GM23248 (cell line): ENCODE measurements around the gene HSD17B2. TPM values are rescaled to one million over a fixed set of nuclear protein-coding genes. Genes with fewer than 3 reads are reported as not detected.

Experiments
- DNase-seq: peaks from one replicate; pipeline ENCODE4 v3.0.0-alpha.2; 2015
- H2AFZ ChIP-seq: fragments of 200-600 bp; sonication (generic); 2 replicates; pipeline ENCODE4 v1.6.1; 2016; ENCODE audit warnings: antibody characterized with exemption
- H3F3A ChIP-seq: fragments of 200-600 bp; sonication (generic); 2 replicates; pipeline ENCODE4 v1.6.1; 2016; ENCODE audit warnings: mild to moderate bottlenecking, antibody characterized with exemption, mixed run types; ENCODE audit not compliant: insufficient read depth
- H3K27ac ChIP-seq: fragments of 200-600 bp; sonication (generic); 2 replicates; pipeline ENCODE4 v1.5.1; 2016; ENCODE audit warnings: mild to moderate bottlenecking
- H3K27me3 ChIP-seq: fragments of 200-600 bp; sonication (generic); replicated peaks from 2 replicates; pipeline ENCODE4 v1.6.1; 2016; ENCODE audit warnings: mild to moderate bottlenecking; ENCODE audit not compliant: insufficient read depth
- H3K36me3 ChIP-seq: fragments of 200-600 bp; sonication (generic); 2 replicates; pipeline ENCODE4 v1.6.1; 2016; ENCODE audit warnings: low read depth, mild to moderate bottlenecking
- H3K4me1 ChIP-seq: fragments of 200-600 bp; sonication (generic); 2 replicates; pipeline ENCODE4 v1.6.1; 2016; ENCODE audit warnings: mild to moderate bottlenecking; ENCODE audit not compliant: insufficient read depth
- H3K4me2 ChIP-seq: fragments of 200-600 bp; sonication (generic); one replicate; pipeline ENCODE4 v1.6.1; 2016; ENCODE audit warnings: mild to moderate bottlenecking; ENCODE audit not compliant: unreplicated experiment
- H3K4me3 ChIP-seq: fragments of 200-600 bp; sonication (generic); 2 replicates; pipeline ENCODE4 v1.5.1; 2016; ENCODE audit warnings: mild to moderate bottlenecking
- H3K79me2 ChIP-seq: fragments of 200-600 bp; sonication (generic); 2 replicates; pipeline ENCODE4 v1.6.1; 2016; ENCODE audit warnings: mild to moderate bottlenecking; ENCODE audit not compliant: insufficient read depth
- H3K9ac ChIP-seq: fragments of 200-600 bp; sonication (generic); 2 replicates; pipeline ENCODE4 v1.6.1; 2016; ENCODE audit warnings: mild to moderate bottlenecking
- H3K9me2 ChIP-seq: fragments of 200-600 bp; sonication (generic); 2 replicates; pipeline ENCODE4 v1.6.1; 2016; ENCODE audit warnings: mixed run types, mild to moderate bottlenecking, moderate library complexity; ENCODE audit not compliant: insufficient read depth
- H3K9me3 ChIP-seq: fragments of 200-600 bp; sonication (generic); one replicate; pipeline ENCODE4 v1.6.1; 2017; ENCODE audit warnings: low read depth
- H4K20me1 ChIP-seq: fragments of 200-600 bp; sonication (generic); 2 replicates; pipeline ENCODE4 v1.6.0; 2016; ENCODE audit not compliant: insufficient read depth
- EZH2 ChIP-seq: fragments of 200-600 bp; sonication (generic); IDR thresholded peaks from 2 replicates; pipeline ENCODE4 v1.6.1; 2018; ENCODE audit warnings: antibody characterized with exemption, mild to moderate bottlenecking; ENCODE audit not compliant: insufficient read depth, poor library complexity, severe bottlenecking
- EZH2phosphoT487 ChIP-seq: fragments of 200-600 bp; sonication (generic); IDR thresholded peaks from 2 replicates; pipeline ENCODE4 v1.6.1; 2018; ENCODE audit warnings: antibody characterized with exemption, moderate library complexity, mild to moderate bottlenecking, low read depth; ENCODE audit not compliant: insufficient read depth
- WGBS, 2 experiments: methylation state at CpG; one replicate each; pipeline ENCODE4 v1.1.6; 2015 to 2017; ENCODE audit warnings: low lambda C conversion rate in 2 of 2, low coverage in 1 of 2; ENCODE audit errors: missing lambda C conversion rate in 2 of 2; 5-methylcytosine and 5-hydroxymethylcytosine counted together
- in situ Hi-C: fragments of 300-500 bp; cut with MboI; formaldehyde crosslinking; loops from 2 replicates; pipeline ENCODE4 v1.15.0; 2020
- polyA plus RNA-seq: library from polyadenylated mRNA; unstranded; fragments of >200 nt; fragmentation: Nextera tagmentation; extraction: Ambion mirVana; gene quantifications from 2 replicates; pipeline ENCODE4 v1.2.1, GENCODE V29; 2016
- total RNA-seq: library from RNA; depleted of rRNA; stranded (reverse); fragments of >200 nt; shearing (Covaris generic); gene quantifications from 2 replicates; pipeline ENCODE4 v1.2.3, GENCODE V29; 2014

HSD17B2 gene
- total and polyA plus RNA-seq, 2 experiments from 2014 or later = not detected

DNA sequence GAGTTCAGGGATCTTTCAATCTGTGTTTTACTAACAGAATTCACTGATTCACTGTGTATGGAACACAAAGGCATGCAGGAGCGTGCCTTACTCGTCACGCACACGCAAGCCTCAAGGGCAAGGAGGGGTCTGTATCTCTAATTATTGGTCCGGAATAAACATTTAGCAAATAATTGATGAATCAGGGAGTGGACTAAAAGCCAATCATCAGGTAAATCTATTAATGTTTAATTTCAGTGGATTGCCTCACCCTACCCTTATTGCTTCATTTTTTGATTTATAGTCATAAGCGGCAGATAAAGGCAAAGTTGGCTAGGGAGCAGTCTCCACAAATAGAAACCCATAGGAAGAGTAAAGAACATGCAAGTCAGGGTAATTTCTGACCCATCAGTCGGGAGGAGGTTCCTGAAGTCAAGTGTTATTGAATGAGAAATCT is 7.4 kb upstream of the HSD17B2 start:
- Histone ChIP-seq H3K27me3 (no peaks in the 10 kb centered on the region), H3K4me2 (no peak overlapping the region), H3K9ac (no peak overlapping the region), H3K27ac (no peak overlapping the region), H3K4me1 (peaks cover 12% of the 10 kb centered on the region), H3F3A (no peaks in the 10 kb centered on the region), H3K4me3 (no peak overlapping the region), H3K36me3 (no peaks in the 10 kb centered on the region), H2AFZ (no peak overlapping the region), H3K79me2 (no peaks in the 10 kb centered on the region), H3K9me2 (no peaks in the 10 kb centered on the region), H4K20me1 (no peaks in the 10 kb centered on the region), H3K9me3 (no peaks in the 10 kb centered on the region)
- TF ChIP-seq EZH2 = no peak
- TF ChIP-seq EZH2phosphoT487 = no peak
- in situ Hi-C loops = no loop called here
- DNase-seq = no peak
- WGBS, 2 experiments = 87 to 88% methylated on average over 7 of the region's 7 CpGs

DNA sequence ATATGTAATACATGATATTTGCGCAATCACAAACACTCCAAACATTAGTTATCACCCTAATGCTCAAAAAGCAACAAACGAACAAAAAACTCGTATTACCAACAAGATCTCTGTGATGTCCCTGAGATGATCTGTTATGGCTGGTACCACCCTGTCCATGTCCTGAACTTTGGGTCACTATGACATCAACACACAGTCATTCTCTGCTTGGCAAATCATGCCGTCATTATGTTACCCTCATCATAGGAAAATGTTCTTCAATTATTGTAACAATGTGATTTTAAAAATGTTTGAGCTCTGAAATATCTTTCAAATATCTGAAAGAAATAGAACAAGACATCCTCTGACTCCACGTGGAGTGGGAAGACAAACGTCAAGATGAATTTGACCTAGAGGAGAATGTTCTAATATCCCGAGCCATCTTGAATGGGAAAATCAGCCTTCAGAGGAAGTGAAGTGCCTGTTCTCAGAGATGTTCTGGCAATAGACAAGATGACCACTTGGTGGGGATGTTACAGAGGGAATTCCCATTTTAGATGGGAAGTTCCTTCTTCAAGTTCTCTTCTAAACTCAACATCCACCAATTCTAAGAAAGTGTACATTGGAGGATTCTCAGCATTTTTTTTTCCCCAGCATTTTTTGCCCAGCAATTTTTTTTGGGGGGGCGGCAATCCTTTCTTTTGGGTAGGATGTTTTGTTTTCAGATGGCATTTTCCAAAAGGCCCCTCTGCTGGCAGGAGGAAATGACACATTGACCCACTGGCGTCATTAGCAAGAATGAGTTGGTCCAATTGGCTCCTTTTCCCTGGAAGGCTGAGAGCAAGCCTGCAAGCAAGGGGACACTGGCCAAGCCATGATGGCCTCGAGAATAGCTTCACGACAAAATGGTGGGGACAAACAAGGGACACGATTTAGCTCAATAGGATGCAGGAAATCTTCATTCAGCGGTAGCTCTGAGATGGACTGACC is 3.7 kb upstream of the HSD17B2 start:
- no peaks in the 10 kb centered on the region for H3K9me3 ChIP-seq
- H3K36me3 ChIP-seq = no peaks in the 10 kb centered on the region
- H3K4me3 ChIP-seq = no peak overlapping the region
- no peaks in the 10 kb centered on the region for H4K20me1 ChIP-seq
- H3K9me2 ChIP-seq = no peaks in the 10 kb centered on the region
- peak overlapping the region; percentile 2 for H3K27ac ChIP-seq
- H3F3A ChIP-seq = no peaks in the 10 kb centered on the region
- H3K9ac ChIP-seq = no peak overlapping the region
- TF ChIP-seq EZH2phosphoT487 (no peak), EZH2 (no peak)
- H3K4me1 ChIP-seq = peaks cover 18% of the 10 kb centered on the region
- no peaks in the 10 kb centered on the region for H3K27me3 ChIP-seq
- peak overlapping the region; percentile 15 for H3K4me2 ChIP-seq
- peak overlapping the region; percentile 85 for H2AFZ ChIP-seq
- 32 to 35% methylated on average over 13 of the region's 13 CpGs for WGBS, 2 experiments
- in situ Hi-C loops = no loop called here
- no peaks in the 10 kb centered on the region for H3K79me2 ChIP-seq
- DNase-seq = peak; percentile 83

DNA sequence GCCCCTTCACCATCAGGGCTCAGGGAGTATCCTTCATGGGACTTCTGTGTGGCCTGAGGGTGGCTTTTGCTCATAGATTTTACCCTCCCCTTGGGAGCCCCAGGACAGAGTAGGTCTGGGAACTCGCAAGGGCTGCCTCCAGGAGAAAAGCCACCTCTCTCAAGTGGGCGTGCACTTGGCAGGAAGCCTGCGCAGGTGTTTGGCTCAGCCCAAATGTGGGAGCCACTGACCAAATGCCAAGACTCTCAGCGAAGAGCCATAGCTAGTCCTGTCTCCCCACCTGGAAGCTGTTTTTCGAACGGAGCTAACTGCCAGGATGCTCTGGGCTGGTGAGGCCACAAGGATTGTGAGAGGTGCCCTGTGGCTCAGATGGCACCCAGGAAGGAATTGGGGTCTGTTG is 2.0 kb upstream of the HSD17B2 start:
- no peak overlapping the region for H2AFZ ChIP-seq

DNA sequence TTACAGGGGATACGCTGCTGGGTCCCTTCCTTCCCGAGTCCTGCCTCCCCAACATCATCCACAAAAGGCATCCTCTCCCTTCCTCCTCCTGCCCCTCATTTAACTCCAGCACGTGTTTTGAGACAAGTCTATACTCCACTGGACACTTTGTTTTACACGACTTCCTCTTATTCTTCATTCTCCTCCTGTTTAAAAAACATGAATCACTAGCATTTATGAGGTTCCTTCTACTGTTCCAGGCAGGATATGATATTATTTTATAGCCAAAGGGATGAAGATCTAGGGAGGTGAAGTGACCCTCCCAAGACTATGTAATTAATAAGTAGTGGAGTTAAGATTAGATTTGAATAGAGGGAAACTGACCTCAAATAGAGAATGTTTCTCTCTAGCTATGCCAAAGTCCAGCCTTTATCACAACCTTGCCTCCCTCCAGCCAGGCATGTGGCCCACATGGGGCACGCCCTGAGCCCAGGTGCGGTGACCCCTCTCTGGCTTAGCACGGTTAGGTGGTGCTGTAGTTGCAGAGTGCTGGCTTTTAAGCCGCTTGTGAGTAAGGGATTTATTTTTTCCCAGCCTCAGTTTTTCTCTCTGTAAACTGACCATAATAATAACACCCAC is 1.3 kb upstream of the HSD17B2 start:
- no peaks in the 10 kb centered on the region for H3K27me3 ChIP-seq
- no peak overlapping the region for H3K4me2 ChIP-seq
- in situ Hi-C loops = no loop called here
- no peak for TF ChIP-seq EZH2
- no peak for TF ChIP-seq EZH2phosphoT487
- H3K9me2 ChIP-seq = no peaks in the 10 kb centered on the region
- no peaks in the 10 kb centered on the region for H3F3A ChIP-seq
- DNase-seq = no peak
- no peaks in the 10 kb centered on the region for H4K20me1 ChIP-seq
- H3K36me3 ChIP-seq = no peaks in the 10 kb centered on the region
- H3K79me2 ChIP-seq = no peaks in the 10 kb centered on the region
- WGBS, 2 experiments = 97 to 98% methylated on average over 8 of the region's 8 CpGs
- no peak overlapping the region for H3K27ac ChIP-seq
- H3K9me3 ChIP-seq = no peaks in the 10 kb centered on the region
- H3K4me1 ChIP-seq = peaks cover 18% of the 10 kb centered on the region
- H3K9ac ChIP-seq = no peak overlapping the region
- H2AFZ ChIP-seq = no peak overlapping the region
- no peak overlapping the region for H3K4me3 ChIP-seq

More for the DNA sequence above, 2.0 kb upstream of the HSD17B2 start:
- Histone ChIP-seq H3K4me3 (no peak overlapping the region), H3F3A (no peaks in the 10 kb centered on the region), H3K4me2 (no peak overlapping the region), H3K9me3 (no peaks in the 10 kb centered on the region), H3K9me2 (no peaks in the 10 kb centered on the region), H3K79me2 (no peaks in the 10 kb centered on the region), H3K9ac (no peak overlapping the region), H3K36me3 (no peaks in the 10 kb centered on the region), H3K4me1 (peaks cover 18% of the 10 kb centered on the region), H3K27me3 (no peaks in the 10 kb centered on the region), H3K27ac (no peak overlapping the region), H4K20me1 (no peaks in the 10 kb centered on the region)
- in situ Hi-C loops = no loop called here
- no peak for TF ChIP-seq EZH2phosphoT487
- no peak for TF ChIP-seq EZH2
- no peak for DNase-seq
- WGBS, 2 experiments = 96 to 97% methylated on average over 6 of the region's 6 CpGs
